Mesendoderm (in vitro differentiated cells): ENCODE measurements around the gene COMMD1.

Experiments
- DNase-seq: peaks from one replicate; pipeline ENCODE4 v3.0.0; 2013
- H2AK5ac ChIP-seq: 2 replicates; pipeline ENCODE4 v1.6.1; 2013; ENCODE audit warnings: low read length, inconsistent platforms
- H2BK120ac ChIP-seq: 2 replicates; pipeline ENCODE4 v1.6.1; 2013; ENCODE audit warnings: low read depth, mild to moderate bottlenecking, low read length, moderate library complexity, mixed read lengths
- H2BK15ac ChIP-seq: replicated peaks from 2 replicates; pipeline ENCODE4 v1.6.1; 2013; ENCODE audit warnings: low read depth, mild to moderate bottlenecking, moderate library complexity
- H2BK5ac ChIP-seq: 2 replicates; pipeline ENCODE4 v1.6.1; 2013; ENCODE audit warnings: low read length, inconsistent platforms
- H3K18ac ChIP-seq: 2 replicates; pipeline ENCODE4 v1.6.1; 2013; ENCODE audit warnings: mild to moderate bottlenecking, low read length, mixed read lengths
- H3K23ac ChIP-seq: one replicate; pipeline ENCODE4 v1.6.1; 2013; ENCODE audit warnings: low read length
- H3K27ac ChIP-seq: 2 replicates; pipeline ENCODE4 v1.5.1; 2013; ENCODE audit warnings: low read depth, mild to moderate bottlenecking, inconsistent platforms, low read length, moderate library complexity
- H3K27me3 ChIP-seq: 2 replicates; pipeline ENCODE4 v1.6.1; 2013; ENCODE audit warnings: low read length, control low read depth, mild to moderate bottlenecking, inconsistent platforms; ENCODE audit not compliant: insufficient read depth, poor library complexity
- H3K36me3 ChIP-seq: 2 replicates; pipeline ENCODE4 v1.6.1; 2013; ENCODE audit warnings: low read length, inconsistent platforms; ENCODE audit not compliant: control insufficient read depth, insufficient read depth
- H3K4ac ChIP-seq: one replicate; pipeline ENCODE4 v1.6.1; 2013; ENCODE audit warnings: low read depth, mild to moderate bottlenecking, low read length, moderate library complexity
- H3K4me1 ChIP-seq: 2 replicates; pipeline ENCODE4 v1.6.1; 2013; ENCODE audit warnings: low read depth, low read length, inconsistent platforms; ENCODE audit not compliant: control insufficient read depth
- H3K4me2 ChIP-seq: 2 replicates; pipeline ENCODE4 v1.6.1; 2013; ENCODE audit warnings: low read length
- H3K4me3 ChIP-seq: 2 replicates; pipeline ENCODE4 v1.5.1; 2013; ENCODE audit warnings: mild to moderate bottlenecking, low read length
- H3K56ac ChIP-seq: one replicate; pipeline ENCODE4 v1.6.1; 2013; ENCODE audit warnings: low read length
- H3K79me1 ChIP-seq: 2 replicates; pipeline ENCODE4 v1.6.1; 2013; ENCODE audit warnings: low read length, inconsistent platforms
- H3K79me2 ChIP-seq: 2 replicates; pipeline ENCODE4 v1.6.1; 2013; ENCODE audit warnings: mild to moderate bottlenecking, low read length; ENCODE audit not compliant: control insufficient read depth, insufficient read depth
- H3K9ac ChIP-seq: 2 replicates; pipeline ENCODE4 v1.6.1; 2013; ENCODE audit warnings: low read length, inconsistent platforms
- H4K5ac ChIP-seq: one replicate; pipeline ENCODE4 v1.6.1; 2013; ENCODE audit warnings: low read length
- H4K8ac ChIP-seq: one replicate; pipeline ENCODE4 v1.6.1; 2013; ENCODE audit warnings: low read depth, mild to moderate bottlenecking, control low read depth, low read length, moderate library complexity
- WGBS: extraction: QIAGEN DNeasy Blood & Tissue Kit; methylation state at CpG from one replicate; pipeline ENCODE4 v1.1.7; 2013; ENCODE audit warnings: low lambda C conversion rate, missing lambda C conversion rate; ENCODE audit not compliant: insufficient coverage; ENCODE audit errors: extremely low coverage; 5-methylcytosine and 5-hydroxymethylcytosine counted together

Gene COMMD1

DNA sequence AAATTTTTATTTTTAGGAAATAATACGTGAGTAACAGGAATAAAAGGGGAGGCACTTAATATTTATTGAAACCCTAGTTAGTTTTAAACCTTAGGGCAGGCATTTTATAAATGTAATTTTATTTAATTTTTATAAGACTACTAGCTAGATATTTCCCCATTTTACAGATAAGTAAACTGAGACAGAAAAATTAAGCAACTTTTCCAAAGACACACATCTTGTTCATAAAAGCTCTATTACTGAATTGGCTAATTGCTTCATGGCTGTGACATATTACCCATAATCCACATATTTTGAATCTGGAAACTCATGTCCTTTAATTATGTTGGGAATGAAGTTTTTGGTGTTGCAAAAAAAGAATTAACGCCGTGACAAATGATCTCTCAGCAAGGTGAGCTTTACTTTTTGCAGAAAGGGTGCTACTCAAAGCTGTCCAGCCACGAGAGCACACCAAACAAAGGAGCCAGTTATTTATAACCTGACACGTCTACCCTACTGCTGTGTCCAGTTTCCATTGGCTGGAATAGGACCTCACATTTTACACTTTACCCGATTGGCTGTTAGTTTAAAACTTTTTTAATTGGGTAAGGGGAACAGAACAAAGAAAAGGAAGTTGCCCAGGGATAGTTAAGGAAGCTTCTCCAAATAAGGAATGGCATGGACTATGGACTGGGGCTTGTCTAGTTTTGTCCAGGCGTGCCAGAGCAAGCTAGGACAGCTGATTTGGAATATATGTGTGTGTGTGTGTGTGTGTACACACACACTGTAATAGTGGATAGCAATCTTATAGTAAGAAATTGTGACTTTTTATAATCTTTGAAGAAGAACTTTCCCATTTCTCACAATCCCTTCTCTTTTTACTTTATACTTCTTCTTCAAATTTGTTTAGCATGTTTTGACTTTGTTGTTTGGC is 54.2 kb downstream of the COMMD1 start:
- Histone ChIP-seq H3K79me2 (no peaks in the 10 kb centered on the region), H3K56ac (no peak overlapping the region), H2AK5ac (no peak overlapping the region), H3K36me3 (no peaks in the 10 kb centered on the region), H3K23ac (no peak overlapping the region), H3K4ac (no peak overlapping the region), H3K4me3 (no peak overlapping the region), H3K9ac (no peak overlapping the region), H3K4me2 (no peak overlapping the region), H4K8ac (no peak overlapping the region), H3K27ac (no peak overlapping the region), H3K27me3 (no peaks in the 10 kb centered on the region), H3K4me1 (no peaks in the 10 kb centered on the region), H2BK15ac (no peak overlapping the region), H2BK120ac (no peak overlapping the region), H4K5ac (no peak overlapping the region), H3K18ac (peak overlapping the region; percentile 39), H3K79me1 (peaks cover 2% of the 10 kb centered on the region), H2BK5ac (no peak overlapping the region)
- DNase-seq, result no peak
- WGBS, result 100% methylated on average over 1 of the region's 7 CpGs

DNA sequence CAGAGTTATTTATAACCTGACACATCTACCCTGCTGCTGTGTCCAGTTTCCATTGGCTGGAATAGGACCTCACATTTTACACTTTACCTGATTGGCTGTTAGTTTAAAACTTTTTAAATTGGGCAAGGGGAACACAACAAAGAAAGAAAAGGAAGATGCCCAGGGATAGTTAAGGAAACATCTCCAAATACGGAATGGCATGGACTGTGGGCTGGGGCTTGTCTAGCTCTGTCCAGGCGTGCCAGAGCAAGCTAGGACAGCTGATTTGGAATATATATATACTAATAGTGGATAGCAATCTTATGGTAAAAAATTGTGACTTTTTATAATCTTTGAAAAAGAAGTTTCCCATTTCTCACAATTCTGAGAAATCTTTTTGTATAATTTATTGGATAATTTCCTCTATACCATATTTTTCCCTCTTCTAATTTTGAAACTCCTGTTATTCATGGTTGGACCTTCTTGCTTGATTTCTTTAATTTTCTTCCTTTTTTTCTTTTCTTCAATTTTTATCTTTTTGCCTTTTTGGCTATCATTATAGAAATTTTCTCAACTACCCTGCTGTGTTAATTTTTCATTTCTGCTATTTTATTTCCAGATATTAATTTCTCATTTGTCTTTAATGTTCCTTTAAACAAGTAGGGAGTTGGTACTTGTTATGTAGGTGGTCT is 55.9 kb downstream of the COMMD1 start:
- Histone ChIP-seq H3K4me3 (no peak overlapping the region), H3K23ac (no peak overlapping the region), H3K9ac (no peak overlapping the region), H3K4me2 (no peak overlapping the region), H3K36me3 (no peaks in the 10 kb centered on the region), H3K79me2 (no peaks in the 10 kb centered on the region), H3K4ac (no peak overlapping the region), H2BK15ac (no peak overlapping the region), H3K4me1 (no peaks in the 10 kb centered on the region), H2AK5ac (no peak overlapping the region), H4K8ac (no peak overlapping the region), H3K27ac (no peak overlapping the region), H3K79me1 (peaks cover 2% of the 10 kb centered on the region), H3K27me3 (no peaks in the 10 kb centered on the region), H2BK120ac (no peak overlapping the region), H3K56ac (no peak overlapping the region), H3K18ac (no peak overlapping the region), H2BK5ac (no peak overlapping the region), H4K5ac (no peak overlapping the region)
- WGBS, result no CpG with 5 or more reads among the region's 2 CpGs
- no peak for DNase-seq

DNA sequence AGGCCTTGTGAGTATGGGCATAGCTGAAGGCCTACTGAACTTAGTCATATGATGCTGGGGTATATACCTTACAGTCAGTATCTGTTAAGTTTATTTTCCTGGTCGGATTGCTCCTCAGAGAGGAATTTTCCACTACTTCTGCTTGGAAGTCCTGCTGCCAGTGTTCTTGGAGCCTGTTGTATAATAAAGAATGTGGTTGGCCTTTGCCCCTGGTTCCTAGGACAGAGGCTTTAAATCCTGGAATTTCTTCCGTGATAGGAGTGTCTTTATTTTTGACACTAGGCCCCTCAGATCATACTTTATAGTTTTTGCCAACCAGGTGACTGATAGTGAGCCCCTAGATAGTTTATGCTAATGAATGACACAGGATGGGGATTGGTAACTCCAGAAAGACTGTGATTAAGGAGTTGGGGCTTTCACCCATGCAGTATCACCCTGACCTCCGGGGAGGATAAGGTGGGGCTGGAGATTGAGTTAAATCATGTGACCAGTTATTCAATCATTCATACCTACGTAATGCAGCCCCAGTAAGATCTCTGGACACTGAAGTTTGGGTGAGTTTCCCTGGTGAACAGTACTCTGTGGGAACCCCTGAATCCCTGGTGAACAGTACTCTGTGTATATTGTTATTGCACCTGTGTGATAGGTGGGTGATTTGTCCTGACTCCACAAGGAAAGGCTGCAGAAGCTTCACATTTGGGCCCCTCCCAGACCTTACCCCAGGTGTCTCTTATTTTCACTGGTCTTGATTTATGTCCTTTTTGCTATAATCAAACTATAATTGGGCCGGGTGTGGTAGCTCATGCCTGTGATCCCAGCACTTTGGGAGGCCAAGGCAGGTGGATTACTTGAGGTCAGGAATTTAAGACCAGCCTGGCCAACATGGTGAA is 56.9 kb downstream of the COMMD1 start:
- Histone ChIP-seq H3K36me3 (no peaks in the 10 kb centered on the region), H3K27ac (no peak overlapping the region), H2BK15ac (no peak overlapping the region), H2AK5ac (no peak overlapping the region), H3K56ac (no peak overlapping the region), H3K27me3 (no peaks in the 10 kb centered on the region), H3K4ac (no peak overlapping the region), H2BK120ac (no peak overlapping the region), H3K18ac (no peak overlapping the region), H3K9ac (no peak overlapping the region), H3K79me2 (no peaks in the 10 kb centered on the region), H3K23ac (no peak overlapping the region), H3K79me1 (peaks cover 2% of the 10 kb centered on the region), H2BK5ac (no peak overlapping the region), H3K4me1 (no peaks in the 10 kb centered on the region), H4K8ac (no peak overlapping the region), H4K5ac (no peak overlapping the region), H3K4me3 (no peak overlapping the region), H3K4me2 (no peak overlapping the region)
- no CpG with 5 or more reads among the region's 5 CpGs for WGBS
- DNase-seq, result peak; percentile 35

DNA sequence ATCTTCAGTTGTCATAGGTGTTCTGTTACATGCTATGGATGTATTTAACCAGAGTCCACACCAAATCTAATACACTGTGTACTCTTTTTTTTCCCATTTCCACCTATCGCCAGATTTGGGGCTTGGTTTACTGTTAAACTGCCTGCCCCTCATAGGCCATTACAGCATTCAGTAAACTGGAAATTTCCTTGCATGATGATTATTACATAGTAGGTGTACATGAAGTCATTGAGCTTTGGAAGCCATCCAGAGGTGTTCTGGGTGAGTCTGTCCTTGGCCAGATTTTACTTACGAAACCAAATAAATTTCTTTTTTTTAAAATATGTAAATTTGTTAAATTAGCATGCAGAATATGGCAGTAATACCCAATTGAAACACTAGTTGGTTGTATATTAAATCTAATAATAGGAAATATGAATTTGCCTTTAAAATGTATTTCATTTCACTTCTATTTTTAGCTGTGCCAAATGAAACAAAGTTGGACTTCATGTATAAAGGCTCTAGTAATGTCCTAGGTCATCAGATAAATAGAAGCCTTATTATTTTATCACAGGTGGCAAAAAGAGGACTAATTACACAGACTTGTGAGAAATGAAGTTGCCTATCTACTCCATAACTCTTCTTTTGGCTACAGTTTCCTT is 60.7 kb downstream of the COMMD1 start:
- H3K4me1 ChIP-seq, result no peaks in the 10 kb centered on the region
- H3K23ac ChIP-seq, result no peak overlapping the region
- H3K56ac ChIP-seq, result no peak overlapping the region
- H3K27me3 ChIP-seq, result no peaks in the 10 kb centered on the region
- no peaks in the 10 kb centered on the region for H3K36me3 ChIP-seq
- H3K79me1 ChIP-seq, result peaks cover 2% of the 10 kb centered on the region
- H3K18ac ChIP-seq, result no peak overlapping the region
- no peak overlapping the region for H4K5ac ChIP-seq
- H2BK120ac ChIP-seq, result no peak overlapping the region
- no peak overlapping the region for H3K4ac ChIP-seq
- WGBS, result no CpG with 5 or more reads among the region's 2 CpGs
- no peak overlapping the region for H3K9ac ChIP-seq
- H3K27ac ChIP-seq, result no peak overlapping the region
- no peak for DNase-seq
- no peak overlapping the region for H3K4me2 ChIP-seq
- no peak overlapping the region for H2AK5ac ChIP-seq
- no peak overlapping the region for H3K4me3 ChIP-seq
- no peak overlapping the region for H2BK5ac ChIP-seq
- H3K79me2 ChIP-seq, result no peaks in the 10 kb centered on the region
- H2BK15ac ChIP-seq, result no peak overlapping the region
- H4K8ac ChIP-seq, result no peak overlapping the region

DNA sequence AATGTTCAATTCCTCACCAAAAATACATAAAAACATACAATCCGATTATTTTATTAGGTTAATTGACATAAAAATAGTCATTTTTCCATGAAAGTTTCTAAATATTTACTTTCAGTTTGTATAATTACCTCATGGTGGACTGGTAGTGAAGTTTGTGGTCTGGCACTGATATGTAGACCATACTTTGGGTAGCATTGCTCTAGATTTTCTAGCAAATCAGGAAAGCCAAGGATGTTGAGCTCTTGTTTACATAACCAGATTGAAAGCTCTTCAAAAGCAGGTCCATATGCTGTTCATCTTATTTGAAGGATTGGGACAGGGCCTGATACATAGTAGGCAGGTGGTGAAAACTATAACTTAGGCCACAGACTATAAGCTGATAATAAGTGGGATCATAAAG is 61.8 kb downstream of the COMMD1 start:
- Histone ChIP-seq H3K4me2 (no peak overlapping the region), H3K79me1 (peaks cover 2% of the 10 kb centered on the region), H3K18ac (no peak overlapping the region), H4K8ac (no peak overlapping the region), H4K5ac (no peak overlapping the region), H2BK15ac (no peak overlapping the region), H3K36me3 (no peaks in the 10 kb centered on the region), H2BK120ac (no peak overlapping the region), H3K23ac (no peak overlapping the region), H3K4me3 (no peak overlapping the region), H2BK5ac (no peak overlapping the region), H3K27ac (no peak overlapping the region), H3K9ac (no peak overlapping the region), H3K4ac (no peak overlapping the region), H3K4me1 (no peaks in the 10 kb centered on the region), H2AK5ac (no peak overlapping the region), H3K27me3 (no peaks in the 10 kb centered on the region), H3K79me2 (no peaks in the 10 kb centered on the region), H3K56ac (no peak overlapping the region)
- DNase-seq, result no peak
- 100% methylated on average over 1 of the region's 1 CpG for WGBS
